ENCODE data around the gene MARF1. TPM values are rescaled to one million over a fixed set of nuclear protein-coding genes. Genes with fewer than 3 reads are reported as not detected.
A peak's percentile ranks its signal among the peaks of the same experiment; 100 is the strongest.
"Not testable (repeated sequence)": the region's sequence is repeated elsewhere in the genome, so short reads cannot be mapped to it uniquely, and the experiment has no call there.

Gene MARF1
- polyA plus RNA-seq, 4 donors, result 45.5 to 64.0 (median 56.0) TPM

- DNase-seq (ENCODE audit: low read depth in 4 of 4, low spot score in 3 of 4), result not testable (repeated sequence)
Measured at GRCh38 chr16:15655561-15655960, 12.6 kb upstream of the MARF1 start.

- DNase-seq (ENCODE audit: low read depth in 4 of 4, low spot score in 3 of 4), result no peak
Measured at GRCh38 chr16:15654591-15654990, 11.6 kb upstream of the MARF1 start.

- DNase-seq (ENCODE audit: low read depth in 4 of 4, low spot score in 3 of 4), result no peak
Measured at GRCh38 chr16:15653227-15653626, 10.3 kb upstream of the MARF1 start.

GRCh38 chr16:15652293-15653001 is 9.5 kb upstream of the MARF1 start:
- DNase-seq (ENCODE audit: low read depth in 4 of 4, low spot score in 3 of 4), result no peak

- DNase-seq (ENCODE audit: low read depth in 4 of 4, low spot score in 3 of 4), result peak in 1 of 4 donors; percentile 16
Measured at GRCh38 chr16:15650698-15651171, 7.8 kb upstream of the MARF1 start.

GRCh38 chr16:15650019-15650697 is 7.2 kb upstream of the MARF1 start, which contains the start of gene NDE1:
NDE1 (plus strand) TSS chr16:15650245; CDS start chr16:15664779, 14,534 bp downstream.
- peak; percentile 83 to 88 (median 85) for DNase-seq (ENCODE audit: low read depth in 4 of 4, low spot score in 3 of 4)

- DNase-seq (ENCODE audit: low read depth in 4 of 4, low spot score in 3 of 4), result no peak
Measured at GRCh38 chr16:15649727-15650018, 6.7 kb upstream of the MARF1 start.

GRCh38 chr16:15649311-15649710 is 6.4 kb upstream of the MARF1 start:
- not testable (repeated sequence) for DNase-seq (ENCODE audit: low read depth in 4 of 4, low spot score in 3 of 4)

- no peak for DNase-seq (ENCODE audit: low read depth in 4 of 4, low spot score in 3 of 4)
Measured at GRCh38 chr16:15648135-15648730, 5.3 kb upstream of the MARF1 start.

- no peak for DNase-seq (ENCODE audit: low read depth in 4 of 4, low spot score in 3 of 4)
Measured at GRCh38 chr16:15647294-15648014, 4.5 kb upstream of the MARF1 start.

GRCh38 chr16:15646557-15647293 is 3.8 kb upstream of the MARF1 start:
- DNase-seq (ENCODE audit: low read depth in 4 of 4, low spot score in 3 of 4), result not testable (repeated sequence)

GRCh38 chr16:15644962-15645465 is 2.1 kb upstream of the MARF1 start:
- not testable (repeated sequence) for DNase-seq (ENCODE audit: low read depth in 4 of 4, low spot score in 3 of 4)

- no peak for DNase-seq (ENCODE audit: low read depth in 4 of 4, low spot score in 3 of 4)
Measured at GRCh38 chr16:15644267-15644961, 1.5 kb upstream of the MARF1 start.

GRCh38 chr16:15643946-15644250 is 944 bp upstream of the MARF1 start:
- no peak for DNase-seq (ENCODE audit: low read depth in 4 of 4, low spot score in 3 of 4)

- DNase-seq (ENCODE audit: low read depth in 4 of 4, low spot score in 3 of 4), result peak in 2 of 4 donors; percentile 47 to 48
Measured at GRCh38 chr16:15642557-15643047, 352 bp downstream of the MARF1 start.

- no peak for DNase-seq (ENCODE audit: low read depth in 4 of 4, low spot score in 3 of 4)
Measured at GRCh38 chr16:15641753-15642556, 999 bp downstream of the MARF1 start.

GRCh38 chr16:15640966-15641365 is 2.0 kb downstream of the MARF1 start:
- DNase-seq (ENCODE audit: low read depth in 4 of 4, low spot score in 3 of 4), result no peak

GRCh38 chr16:15639061-15639568 is 3.8 kb downstream of the MARF1 start:
- no peak for DNase-seq (ENCODE audit: low read depth in 4 of 4, low spot score in 3 of 4)

Data from right renal pelvis (tissue), 4 donors.